ENCODE results near the gene USP48.

The USP48 gene

DNA sequence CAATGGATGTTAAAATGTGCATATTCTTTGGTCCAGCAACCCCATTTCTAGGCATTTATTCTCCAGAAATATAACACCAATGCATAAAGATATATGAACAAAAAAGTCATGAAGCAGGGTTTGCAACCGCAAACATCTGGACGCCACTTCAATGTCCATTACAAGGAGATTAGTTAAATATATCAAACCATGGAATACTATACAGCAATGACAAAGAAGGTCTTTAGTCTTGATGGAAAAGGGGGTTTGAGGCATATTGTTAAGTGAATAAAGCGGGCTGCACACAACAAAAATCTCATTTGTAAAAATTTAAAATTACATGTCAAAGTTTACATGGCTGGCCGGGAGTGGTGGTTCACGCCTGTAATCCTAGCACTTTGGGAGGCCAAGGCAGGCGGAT lies 145.4 kb downstream of the USP48 start:
- H3K36me3 ChIP-seq (replicated peaks in 1 of 2; ENCODE audit: control insufficient read depth in 2 of 2, insufficient read depth in 2 of 2, low read length in 2 of 2), result no peaks in the 10 kb centered on the region
- no peaks in the 10 kb centered on the region for H3K9me3 ChIP-seq (replicated peaks in 1 of 2; ENCODE audit: control insufficient read depth in 2 of 2, insufficient read depth in 1 of 2, low read depth in 1 of 2, low read length in 2 of 2)
- peaks cover 2% of the 10 kb centered on the region for H3K79me1 ChIP-seq (ENCODE audit: low read depth, low read length)
- no peak overlapping the region for H3K14ac ChIP-seq (ENCODE audit: low read length)
- H3K9ac ChIP-seq (ENCODE audit: low read depth, low read length, poor library complexity), result no peak overlapping the region
- no peak overlapping the region for H2BK15ac ChIP-seq (ENCODE audit: low read length)
- peaks cover 4% of the 10 kb centered on the region in 2 donors for H3K4me1 ChIP-seq (ENCODE audit: control insufficient read depth in 2 of 2, insufficient read depth in 1 of 2, low read depth in 1 of 2, low read length in 2 of 2)
- H3K27ac ChIP-seq (replicated peaks; ENCODE audit: low read length), result no peak overlapping the region
- no peak overlapping the region for H3K4me3 ChIP-seq (ENCODE audit: low read length in 2 of 2)
- H2BK12ac ChIP-seq (ENCODE audit: low read length), result no peak overlapping the region
- H3K23ac ChIP-seq (ENCODE audit: low read depth, low read length, poor library complexity), result no peak overlapping the region
- no peak overlapping the region for H2BK120ac ChIP-seq (ENCODE audit: low read depth, low read length)
- no peak overlapping the region for H2AK5ac ChIP-seq (ENCODE audit: low read depth, low read length)
- H3K18ac ChIP-seq (ENCODE audit: low read length), result no peak overlapping the region
- no peak overlapping the region for H3K4me2 ChIP-seq (ENCODE audit: insufficient read depth, low read length, poor library complexity, severe bottlenecking)
- H4K91ac ChIP-seq (ENCODE audit: low read depth, low read length, poor library complexity), result no peak overlapping the region
- no peak overlapping the region for H2BK5ac ChIP-seq (ENCODE audit: low read length)
- H2AFZ ChIP-seq (ENCODE audit: low read length), result no peak overlapping the region
- peaks cover 0 to 17% (median 0%) of the 10 kb centered on the region in 3 experiments for H3K27me3 ChIP-seq (ENCODE audit: control insufficient read depth in 3 of 3, insufficient read depth in 3 of 3, low read depth in 1 of 3, low read length in 3 of 3)
- WGBS, 2 donors (ENCODE audit: extremely low coverage in 2 of 2, insufficient read length in 2 of 2, insufficient replicate concordance in 1 of 2), result no CpG with 5 or more reads among the region's 6 CpGs
- no peak for DNase-seq (ENCODE audit: low spot score)
- no peak overlapping the region for H3K4ac ChIP-seq (ENCODE audit: low read length)
- H4K8ac ChIP-seq (ENCODE audit: low read depth, low read length), result no peak overlapping the region

DNA sequence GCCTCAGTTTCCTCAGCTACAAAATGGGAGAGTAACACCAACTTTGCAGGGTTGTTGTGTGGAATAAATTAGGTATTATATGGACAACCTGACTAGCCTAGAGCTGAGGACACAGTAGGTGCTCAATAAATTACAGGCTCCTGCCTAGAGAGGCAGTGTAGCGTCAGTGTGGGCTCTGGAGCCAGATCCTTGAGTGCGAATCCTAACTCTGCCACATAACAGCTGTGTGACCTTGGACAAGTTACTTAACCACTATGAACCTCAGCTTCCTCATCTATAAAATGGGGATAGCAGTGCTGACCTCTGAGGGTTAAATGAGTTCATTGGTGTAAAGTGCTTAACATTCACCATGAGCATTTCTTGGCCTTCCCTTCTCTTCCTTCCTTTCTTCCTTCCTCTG lies 146.9 kb downstream of the USP48 start:
- no peak overlapping the region for H2BK12ac ChIP-seq (ENCODE audit: low read length)
- peaks cover 13 to 15% of the 10 kb centered on the region in 2 donors for H3K4me1 ChIP-seq (ENCODE audit: control insufficient read depth in 2 of 2, insufficient read depth in 1 of 2, low read depth in 1 of 2, low read length in 2 of 2)
- no peak overlapping the region for H2BK120ac ChIP-seq (ENCODE audit: low read depth, low read length)
- no peak overlapping the region for H3K23ac ChIP-seq (ENCODE audit: low read depth, low read length, poor library complexity)
- H3K36me3 ChIP-seq (replicated peaks in 1 of 2; ENCODE audit: control insufficient read depth in 2 of 2, insufficient read depth in 2 of 2, low read length in 2 of 2), result no peaks in the 10 kb centered on the region
- no peak overlapping the region for H2AK5ac ChIP-seq (ENCODE audit: low read depth, low read length)
- H2AFZ ChIP-seq (ENCODE audit: low read length), result no peak overlapping the region
- WGBS, 2 donors (ENCODE audit: extremely low coverage in 2 of 2, insufficient read length in 2 of 2, insufficient replicate concordance in 1 of 2), result no CpG with 5 or more reads among the region's 2 CpGs
- no peak overlapping the region for H3K4me2 ChIP-seq (ENCODE audit: insufficient read depth, low read length, poor library complexity, severe bottlenecking)
- no peaks in the 10 kb centered on the region for H3K9me3 ChIP-seq (replicated peaks in 1 of 2; ENCODE audit: control insufficient read depth in 2 of 2, insufficient read depth in 1 of 2, low read depth in 1 of 2, low read length in 2 of 2)
- H2BK5ac ChIP-seq (ENCODE audit: low read length), result no peak overlapping the region
- no peak overlapping the region for H2BK15ac ChIP-seq (ENCODE audit: low read length)
- DNase-seq (ENCODE audit: low spot score), result no peak
- H3K27ac ChIP-seq (replicated peaks; ENCODE audit: low read length), result no peak overlapping the region
- H3K14ac ChIP-seq (ENCODE audit: low read length), result no peak overlapping the region
- H4K8ac ChIP-seq (ENCODE audit: low read depth, low read length), result no peak overlapping the region
- H3K4me3 ChIP-seq (ENCODE audit: low read length in 2 of 2), result no peak overlapping the region
- no peak overlapping the region for H3K4ac ChIP-seq (ENCODE audit: low read length)
- H3K79me1 ChIP-seq (ENCODE audit: low read depth, low read length), result peaks cover 2% of the 10 kb centered on the region
- H3K9ac ChIP-seq (ENCODE audit: low read depth, low read length, poor library complexity), result no peak overlapping the region
- H4K91ac ChIP-seq (ENCODE audit: low read depth, low read length, poor library complexity), result no peak overlapping the region
- H3K27me3 ChIP-seq (ENCODE audit: control insufficient read depth in 3 of 3, insufficient read depth in 3 of 3, low read depth in 1 of 3, low read length in 3 of 3), result peaks cover 0 to 17% (median 0%) of the 10 kb centered on the region in 3 experiments
- no peak overlapping the region for H3K18ac ChIP-seq (ENCODE audit: low read length)

DNA sequence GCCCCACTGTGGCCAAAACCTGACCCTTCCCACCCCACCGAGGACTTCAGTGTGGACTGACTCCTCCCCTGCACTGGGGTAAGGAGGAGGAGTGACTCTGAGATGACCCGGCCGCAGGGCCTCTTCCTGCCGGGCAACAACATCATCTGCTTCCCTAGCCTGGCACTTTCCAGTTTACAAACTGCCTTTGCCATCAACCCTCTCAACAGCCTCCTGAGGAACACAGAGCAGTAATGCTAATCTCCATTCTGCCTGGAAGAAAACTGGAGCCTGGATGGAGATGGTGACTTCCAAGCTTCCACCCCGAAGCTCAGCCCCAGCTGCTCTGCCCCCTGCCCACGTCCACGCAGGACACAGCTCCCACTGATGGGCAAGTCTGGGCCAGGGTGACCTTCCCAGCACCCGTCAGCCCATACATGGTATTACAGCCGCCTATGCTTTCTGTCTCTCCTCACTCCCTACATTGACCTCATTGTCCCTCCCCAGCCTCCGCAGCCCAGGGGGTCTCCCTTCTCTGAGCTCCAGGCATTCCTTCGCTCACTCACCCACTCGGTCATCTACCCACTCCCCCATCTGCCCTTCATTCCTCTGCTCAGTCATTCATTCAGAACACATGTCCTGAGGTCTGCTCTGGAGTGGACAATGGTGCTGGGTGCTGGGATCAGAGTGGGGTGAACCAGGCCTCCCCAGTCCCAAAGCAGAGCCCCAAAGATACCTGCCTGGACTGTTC lies 148.0 kb downstream of the USP48 start:
- no peak overlapping the region for H3K4ac ChIP-seq (ENCODE audit: low read length)
- no peak overlapping the region for H2BK5ac ChIP-seq (ENCODE audit: low read length)
- no peak for DNase-seq (ENCODE audit: low spot score)
- H3K9me3 ChIP-seq (replicated peaks in 1 of 2; ENCODE audit: control insufficient read depth in 2 of 2, insufficient read depth in 1 of 2, low read depth in 1 of 2, low read length in 2 of 2), result no peaks in the 10 kb centered on the region
- H3K36me3 ChIP-seq (replicated peaks in 1 of 2; ENCODE audit: control insufficient read depth in 2 of 2, insufficient read depth in 2 of 2, low read length in 2 of 2), result no peaks in the 10 kb centered on the region
- no CpG with 5 or more reads among the region's 12 CpGs for WGBS, 2 donors (ENCODE audit: extremely low coverage in 2 of 2, insufficient read length in 2 of 2, insufficient replicate concordance in 1 of 2)
- H2BK120ac ChIP-seq (ENCODE audit: low read depth, low read length), result peak overlapping the region; percentile 57
- H3K4me3 ChIP-seq (ENCODE audit: low read length in 2 of 2), result no peak overlapping the region
- peak overlapping the region; percentile 38 for H2BK15ac ChIP-seq (ENCODE audit: low read length)
- peaks cover 16 to 21% of the 10 kb centered on the region in 2 donors for H3K4me1 ChIP-seq (ENCODE audit: control insufficient read depth in 2 of 2, insufficient read depth in 1 of 2, low read depth in 1 of 2, low read length in 2 of 2)
- peak overlapping the region; percentile 67 for H4K8ac ChIP-seq (ENCODE audit: low read depth, low read length)
- no peak overlapping the region for H2AFZ ChIP-seq (ENCODE audit: low read length)
- no peak overlapping the region for H2AK5ac ChIP-seq (ENCODE audit: low read depth, low read length)
- no peak overlapping the region for H3K4me2 ChIP-seq (ENCODE audit: insufficient read depth, low read length, poor library complexity, severe bottlenecking)
- no peak overlapping the region for H2BK12ac ChIP-seq (ENCODE audit: low read length)
- no peak overlapping the region for H3K14ac ChIP-seq (ENCODE audit: low read length)
- no peak overlapping the region for H3K27ac ChIP-seq (replicated peaks; ENCODE audit: low read length)
- peaks cover 0 to 9% (median 0%) of the 10 kb centered on the region in 3 experiments for H3K27me3 ChIP-seq (ENCODE audit: control insufficient read depth in 3 of 3, insufficient read depth in 3 of 3, low read depth in 1 of 3, low read length in 3 of 3)
- peaks cover 2% of the 10 kb centered on the region for H3K79me1 ChIP-seq (ENCODE audit: low read depth, low read length)
- H3K9ac ChIP-seq (ENCODE audit: low read depth, low read length, poor library complexity), result no peak overlapping the region
- H3K18ac ChIP-seq (ENCODE audit: low read length), result peak overlapping the region; percentile 44
- H3K23ac ChIP-seq (ENCODE audit: low read depth, low read length, poor library complexity), result no peak overlapping the region
- H4K91ac ChIP-seq (ENCODE audit: low read depth, low read length, poor library complexity), result no peak overlapping the region

DNA sequence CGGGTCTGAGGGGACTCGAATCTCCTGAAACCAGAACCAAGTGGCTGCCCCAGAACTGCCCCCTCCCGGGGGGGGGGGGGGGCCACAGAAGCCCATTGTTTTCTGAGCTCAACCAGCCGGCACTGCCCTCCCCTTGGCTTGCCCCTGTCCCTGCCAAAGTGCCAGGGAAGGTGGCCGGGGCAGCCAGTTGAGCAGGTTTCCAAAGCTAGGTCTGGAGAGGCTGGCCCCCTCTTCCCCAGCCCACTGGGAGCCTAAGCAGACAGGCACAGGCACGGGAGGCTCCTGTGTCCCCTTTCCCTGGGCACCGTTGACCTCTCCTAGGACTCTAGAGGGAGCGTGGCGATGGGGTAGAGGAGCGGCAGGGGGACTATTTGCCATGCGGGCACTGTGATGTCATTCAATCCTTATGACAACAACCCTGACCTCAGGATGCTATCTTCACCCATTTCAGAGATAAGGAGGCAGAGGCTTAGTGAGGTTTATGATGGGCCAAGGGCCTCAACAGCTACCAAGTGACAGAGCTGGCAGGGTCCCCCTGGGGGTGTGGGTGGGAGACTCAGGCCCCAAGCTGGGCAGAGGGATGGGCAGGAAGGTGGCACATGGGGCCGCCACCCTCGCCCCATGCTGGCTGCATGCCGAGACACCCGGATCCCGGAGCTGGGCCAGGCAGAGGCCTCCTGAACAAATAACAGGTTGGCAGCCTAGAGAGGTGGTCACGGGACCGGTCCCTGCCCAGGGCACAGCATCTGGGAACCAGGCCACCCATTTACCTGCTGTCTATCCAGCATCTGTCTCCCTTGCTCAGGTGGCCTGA lies 148.8 kb downstream of the USP48 start:
- Histone ChIP-seq H3K4me3 (ENCODE audit: low read length in 2 of 2) (no peak overlapping the region), H2AK5ac (ENCODE audit: low read depth, low read length) (peak overlapping the region; percentile 80), H3K36me3 (replicated peaks in 1 of 2; ENCODE audit: control insufficient read depth in 2 of 2, insufficient read depth in 2 of 2, low read length in 2 of 2) (no peaks in the 10 kb centered on the region), H4K8ac (ENCODE audit: low read depth, low read length) (no peak overlapping the region), H3K9me3 (replicated peaks in 1 of 2; ENCODE audit: control insufficient read depth in 2 of 2, insufficient read depth in 1 of 2, low read depth in 1 of 2, low read length in 2 of 2) (no peaks in the 10 kb centered on the region), H2BK5ac (ENCODE audit: low read length) (peak overlapping the region; percentile 68), H3K27me3 (ENCODE audit: control insufficient read depth in 3 of 3, insufficient read depth in 3 of 3, low read depth in 1 of 3, low read length in 3 of 3) (peaks cover 0 to 8% (median 0%) of the 10 kb centered on the region in 3 experiments), H2BK15ac (ENCODE audit: low read length) (peak overlapping the region; percentile 38), H3K27ac (replicated peaks; ENCODE audit: low read length) (no peak overlapping the region), H3K14ac (ENCODE audit: low read length) (no peak overlapping the region), H3K18ac (ENCODE audit: low read length) (peak overlapping the region; percentile 61), H2BK12ac (ENCODE audit: low read length) (no peak overlapping the region), H3K4me1 (ENCODE audit: control insufficient read depth in 2 of 2, insufficient read depth in 1 of 2, low read depth in 1 of 2, low read length in 2 of 2) (peaks cover 16 to 21% of the 10 kb centered on the region in 2 donors), H4K91ac (ENCODE audit: low read depth, low read length, poor library complexity) (no peak overlapping the region), H2BK120ac (ENCODE audit: low read depth, low read length) (peak overlapping the region; percentile 57), H3K4ac (ENCODE audit: low read length) (no peak overlapping the region), H3K23ac (ENCODE audit: low read depth, low read length, poor library complexity) (no peak overlapping the region), H3K9ac (ENCODE audit: low read depth, low read length, poor library complexity) (no peak overlapping the region), H3K79me1 (ENCODE audit: low read depth, low read length) (peaks cover 2% of the 10 kb centered on the region), H3K4me2 (ENCODE audit: insufficient read depth, low read length, poor library complexity, severe bottlenecking) (no peak overlapping the region), H2AFZ (ENCODE audit: low read length) (no peak overlapping the region)
- no peak for DNase-seq (ENCODE audit: low spot score)
- no CpG with 5 or more reads among the region's 18 CpGs for WGBS, 2 donors (ENCODE audit: extremely low coverage in 2 of 2, insufficient read length in 2 of 2, insufficient replicate concordance in 1 of 2)
